ENCODE data around the gene MYZAP.

- TF ChIP-seq POLR2A (IDR thresholded peaks at IDR 0.05) = no peak
- TF ChIP-seq POLR2AphosphoS5 (IDR thresholded peaks at IDR 0.05) = no peak
Measured at GRCh38 chr15:57634290-57634689, 42.6 kb downstream of the MYZAP start.
